GM23248 (cell line): Measurements from ENCODE around the gene DDX10.

ENCODE experiments used
- EZH2 ChIP-seq: fragments of 200-600 bp; sonication (generic); IDR thresholded peaks from 2 replicates; pipeline ENCODE4 v1.6.1; 2018; ENCODE audit warnings: antibody characterized with exemption, mild to moderate bottlenecking; ENCODE audit not compliant: insufficient read depth, poor library complexity, severe bottlenecking
- EZH2phosphoT487 ChIP-seq: fragments of 200-600 bp; sonication (generic); IDR thresholded peaks from 2 replicates; pipeline ENCODE4 v1.6.1; 2018; ENCODE audit warnings: antibody characterized with exemption, moderate library complexity, mild to moderate bottlenecking, low read depth; ENCODE audit not compliant: insufficient read depth

DNA sequence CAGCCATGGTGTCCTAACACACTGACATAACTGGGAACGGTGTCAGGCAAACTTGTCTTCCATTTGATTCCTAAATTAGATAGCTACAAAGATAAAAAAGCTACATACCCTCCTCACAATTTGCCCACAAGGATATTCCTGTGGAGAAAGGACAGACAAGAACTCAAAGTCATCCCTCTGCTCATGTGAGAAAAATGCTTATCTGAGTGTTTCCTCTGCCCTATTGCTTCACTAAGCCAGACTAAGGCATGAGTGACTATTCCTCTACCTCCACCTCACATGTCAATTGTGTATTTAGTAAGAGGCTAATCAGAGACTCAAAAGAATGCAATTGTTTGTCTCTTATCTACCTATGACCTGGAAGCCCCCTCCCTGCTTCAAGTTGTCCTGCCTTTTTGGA is 247.7 kb downstream of the DDX10 start:
- TF ChIP-seq EZH2 (no peak), EZH2phosphoT487 (no peak)
